Measurements from ENCODE around the gene SOX4. TPM values are rescaled to one million over a fixed set of nuclear protein-coding genes. Genes with fewer than 3 reads are reported as not detected.
"Not testable (repeated sequence)": the region's sequence is repeated elsewhere in the genome, so short reads cannot be mapped to it uniquely, and the experiment has no call there.

SOX4 gene
- 10 to 100 TPM; 41.7 to 44.1 TPM for total RNA-seq

GRCh38 chr6:21593412-21593926 lies at the start of gene SOX4:
SOX4 (plus strand) TSS chr6:21593751; CDS start chr6:21594535, 784 bp downstream.
- Histone ChIP-seq H3K27ac (peak within 1 kb of the TSS; percentile 91), H3K4me3 (peak within 1 kb of the TSS; percentile 73 to 79), H3K27me3 (replicated peaks; ENCODE audit: insufficient read depth) (no peaks in the 10 kb centered on the region), H3K4me1 (replicated peaks) (no peaks in the 10 kb centered on the region), H3K36me3 (no peaks in the 10 kb centered on the region), H3K9me3 (no peaks in the 10 kb centered on the region)
- no peak for TF ChIP-seq CTCF (IDR thresholded peaks at IDR 0.05)
- TF ChIP-seq POLR2A (IDR thresholded peaks at IDR 0.05), result peak; percentile 94
- TF ChIP-seq POLR2AphosphoS5 (IDR thresholded peaks at IDR 0.05), result peak; percentile 95
- intact Hi-C loops (cut with DNase I), result loop anchor here (10.0 kb wide), 6 partner anchors 151 to 1851 kb away; no protein-coding TSS in a partner anchor
- WGBS, result under 1% methylated on average over 19 of the region's 19 CpGs
- peak; percentile 96 for DNase-seq (ENCODE audit: low spot score)

- intact Hi-C loops (cut with DNase I); H3K27me3 ChIP-seq (replicated peaks; ENCODE audit: insufficient read depth); H3K4me1 ChIP-seq (replicated peaks); H3K4me3 ChIP-seq; DNase-seq (ENCODE audit: low spot score); H3K27ac ChIP-seq; H3K36me3 ChIP-seq; H3K9me3 ChIP-seq: not testable (repeated sequence)
- WGBS, result 94% methylated on average over 20 of the region's 27 CpGs
Measured at GRCh38 chr6:21552286-21552685, 41.3 kb upstream of the SOX4 start.

DNA sequence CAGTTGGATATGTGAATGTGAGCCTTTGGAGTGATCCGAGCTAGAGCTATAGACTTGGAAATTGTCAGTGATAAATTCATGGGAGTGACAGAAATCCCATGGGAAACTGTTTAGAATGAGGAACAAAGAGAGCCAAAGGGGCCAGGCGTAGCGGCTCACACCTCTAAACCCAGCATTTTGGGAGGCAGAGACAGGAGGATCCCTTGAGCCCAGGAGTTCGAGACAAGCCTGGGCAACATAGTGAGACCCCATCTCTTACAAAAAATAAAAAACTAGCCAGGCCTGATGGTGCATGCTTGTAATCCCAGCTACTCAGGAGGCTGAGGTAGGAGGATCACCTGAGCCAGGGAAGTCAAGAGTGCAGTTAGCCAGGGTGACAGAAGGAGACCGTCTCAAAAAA lies 39.3 kb upstream of the SOX4 start:
- no peak overlapping the region for H3K4me3 ChIP-seq
- peaks cover 3% of the 10 kb centered on the region for H3K4me1 ChIP-seq (replicated peaks)
- intact Hi-C loops (cut with DNase I), result no loop called here
- no peak for DNase-seq (ENCODE audit: low spot score)
- H3K36me3 ChIP-seq, result no peaks in the 10 kb centered on the region
- TF ChIP-seq CTCF (IDR thresholded peaks at IDR 0.05), result no peak
- TF ChIP-seq POLR2AphosphoS5 (IDR thresholded peaks at IDR 0.05), result no peak
- TF ChIP-seq POLR2A (IDR thresholded peaks at IDR 0.05), result no peak
- WGBS, result 91% methylated on average over 5 of the region's 5 CpGs
- H3K27me3 ChIP-seq (replicated peaks; ENCODE audit: insufficient read depth), result no peaks in the 10 kb centered on the region
- no peaks in the 10 kb centered on the region for H3K9me3 ChIP-seq
- no peak overlapping the region for H3K27ac ChIP-seq

- intact Hi-C loops (cut with DNase I), result no loop called here
- H3K9me3 ChIP-seq, result no peaks in the 10 kb centered on the region
- peak overlapping the region in 1 of 2 donors; percentile 69 for H3K27ac ChIP-seq
- DNase-seq (ENCODE audit: low spot score), result no peak
- 95% methylated on average over 5 of the region's 5 CpGs for WGBS
- H3K27me3 ChIP-seq (replicated peaks; ENCODE audit: insufficient read depth), result no peaks in the 10 kb centered on the region
- peaks cover 3% of the 10 kb centered on the region for H3K4me1 ChIP-seq (replicated peaks)
- no peaks in the 10 kb centered on the region for H3K36me3 ChIP-seq
- no peak for TF ChIP-seq POLR2A (IDR thresholded peaks at IDR 0.05)
- no peak for TF ChIP-seq POLR2AphosphoS5 (IDR thresholded peaks at IDR 0.05)
- no peak for TF ChIP-seq CTCF (IDR thresholded peaks at IDR 0.05)
- no peak overlapping the region for H3K4me3 ChIP-seq
Measured at GRCh38 chr6:21555197-21555596, 38.4 kb upstream of the SOX4 start.

- intact Hi-C loops (cut with DNase I), result no loop called here
- H3K9me3 ChIP-seq, result no peaks in the 10 kb centered on the region
- no peak for DNase-seq (ENCODE audit: low spot score)
- H3K27me3 ChIP-seq (replicated peaks; ENCODE audit: insufficient read depth), result no peaks in the 10 kb centered on the region
- H3K27ac ChIP-seq, result peak overlapping the region; percentile 45 to 69
- WGBS, result 83% methylated on average over 6 of the region's 6 CpGs
- H3K4me1 ChIP-seq (replicated peaks), result peaks cover 3% of the 10 kb centered on the region
- H3K36me3 ChIP-seq, result no peaks in the 10 kb centered on the region
- TF ChIP-seq CTCF (IDR thresholded peaks at IDR 0.05), result no peak
- no peak for TF ChIP-seq POLR2AphosphoS5 (IDR thresholded peaks at IDR 0.05)
- no peak for TF ChIP-seq POLR2A (IDR thresholded peaks at IDR 0.05)
- no peak overlapping the region for H3K4me3 ChIP-seq
Measured at GRCh38 chr6:21556511-21556910, 37.0 kb upstream of the SOX4 start.
